HG03039 (cell line): ENCODE measurements around the gene MAP3K10.
"Not testable (repeated sequence)": the region's sequence is repeated elsewhere in the genome, so short reads cannot be mapped to it uniquely, and the experiment has no call there.

Source experiments
- ATAC-seq: cut with Tn5 transposase; IDR thresholded peaks from one replicate; pipeline ENCODE4 v1.9.1; 2021; ENCODE audit warnings: mild to moderate bottlenecking, moderate library complexity; ENCODE audit not compliant: unreplicated experiment

MAP3K10 gene

DNA sequence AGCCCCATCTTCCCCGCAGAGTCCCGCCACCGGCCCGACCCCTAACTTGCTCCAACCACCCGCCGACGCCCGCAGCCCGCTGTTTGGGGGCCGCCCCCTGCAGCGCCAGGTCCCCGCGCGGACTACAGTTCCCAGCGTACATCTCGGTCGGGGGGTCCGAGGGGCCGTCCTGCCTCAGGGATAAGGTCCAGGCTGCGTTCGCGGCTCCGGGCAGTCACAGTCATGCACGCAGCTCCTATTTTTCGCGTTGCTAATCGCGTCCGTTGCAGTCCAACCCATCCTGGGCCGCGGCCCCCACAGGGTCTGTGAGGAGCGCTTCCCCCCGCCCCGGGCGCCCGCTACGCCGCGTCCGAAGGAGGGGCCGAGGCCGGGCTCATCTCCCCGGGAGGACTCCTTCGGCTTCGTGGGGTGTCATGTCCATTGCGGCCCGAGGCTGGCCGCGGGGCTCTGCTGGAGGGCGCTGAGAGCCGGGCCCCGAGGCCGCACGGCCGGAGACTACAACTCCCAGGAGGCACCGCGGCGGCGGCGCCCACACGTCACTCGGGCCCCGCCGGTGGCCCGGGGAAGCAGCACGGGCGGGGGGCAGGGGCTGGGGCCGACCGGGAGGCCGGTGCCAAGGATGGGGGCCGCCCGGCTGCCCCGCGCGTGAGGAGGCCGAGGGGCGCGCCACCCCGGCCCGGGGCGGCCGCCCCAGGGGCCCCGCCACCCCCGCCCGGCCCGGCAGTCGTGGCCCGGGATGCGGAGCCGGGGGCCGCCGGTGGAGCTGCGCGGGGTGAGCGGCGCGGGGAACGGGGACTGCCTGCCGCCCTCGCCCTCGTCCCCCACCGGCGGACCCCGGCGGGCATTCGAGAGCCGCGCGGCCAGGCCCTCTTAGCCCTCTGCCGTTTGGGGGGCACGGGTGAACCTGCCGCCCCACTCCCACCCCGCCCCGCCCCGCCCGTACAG lies at the start of gene MAP3K10:
TSS of gene MAP3K10 (plus strand) at position 536 of the 945 bp plus-strand sequence. CDS start 606 bp downstream, outside the sequence.
- peak; percentile 66 for ATAC-seq

DNA sequence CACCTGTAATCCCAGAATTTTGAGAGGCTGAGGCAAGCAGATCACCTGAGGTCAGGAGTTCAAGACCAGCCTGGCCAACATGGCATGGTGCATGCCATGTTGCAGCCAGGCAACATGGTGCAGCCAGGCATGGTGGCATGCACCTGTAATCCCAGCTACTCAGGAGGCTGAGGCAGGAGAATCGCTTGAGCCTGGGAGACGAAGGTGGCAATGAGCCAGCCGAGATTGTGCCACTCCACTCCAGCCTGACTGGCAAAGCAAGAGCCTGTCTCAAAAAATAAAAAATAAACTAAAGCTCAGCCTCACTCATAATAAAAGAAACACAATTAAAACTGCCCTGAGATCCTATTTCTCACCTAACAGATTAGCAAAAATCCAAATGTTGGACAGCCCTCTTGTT lies 49.7 kb upstream of the MAP3K10 start:
- ATAC-seq, result no peak

DNA sequence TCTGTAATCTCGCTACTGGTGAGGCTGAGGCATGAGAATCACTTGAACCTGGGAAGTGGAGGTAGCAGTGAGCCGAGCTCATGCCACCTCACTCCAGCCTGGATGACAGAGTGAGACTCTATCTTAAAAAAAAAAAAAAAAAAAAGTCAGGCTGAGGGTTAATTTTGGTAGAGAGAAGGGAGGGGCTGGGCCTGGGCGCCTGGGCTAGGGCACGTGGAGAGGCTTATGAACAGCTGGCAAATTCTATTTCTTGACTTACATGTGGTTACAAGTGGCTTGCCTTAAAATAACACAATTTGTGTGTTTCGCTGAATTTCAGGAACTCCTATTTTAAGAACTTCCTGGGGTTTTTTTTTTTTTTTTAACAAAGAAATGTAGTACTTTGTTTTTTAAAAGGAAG lies 47.6 kb upstream of the MAP3K10 start:
- ATAC-seq, result no peak

DNA sequence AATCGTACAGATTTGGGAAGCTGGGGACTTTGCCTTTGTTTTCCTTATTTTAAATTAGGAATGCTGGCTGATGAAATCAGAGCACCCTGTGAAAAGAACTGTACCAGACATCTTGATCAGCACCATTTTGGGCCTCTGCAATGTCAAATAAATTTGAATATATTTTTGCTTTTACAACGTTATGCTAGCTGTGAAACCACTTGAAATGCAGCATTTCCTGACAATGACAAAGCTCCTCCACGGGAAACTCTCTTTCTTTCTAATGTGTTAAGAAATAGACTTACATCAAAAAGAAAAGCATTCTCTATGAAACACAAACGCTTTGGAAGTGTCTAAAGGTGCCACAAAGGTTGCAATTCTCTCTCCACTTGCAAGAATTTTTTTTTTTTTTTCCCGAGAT lies 47.1 kb upstream of the MAP3K10 start:
- ATAC-seq, result no peak

DNA sequence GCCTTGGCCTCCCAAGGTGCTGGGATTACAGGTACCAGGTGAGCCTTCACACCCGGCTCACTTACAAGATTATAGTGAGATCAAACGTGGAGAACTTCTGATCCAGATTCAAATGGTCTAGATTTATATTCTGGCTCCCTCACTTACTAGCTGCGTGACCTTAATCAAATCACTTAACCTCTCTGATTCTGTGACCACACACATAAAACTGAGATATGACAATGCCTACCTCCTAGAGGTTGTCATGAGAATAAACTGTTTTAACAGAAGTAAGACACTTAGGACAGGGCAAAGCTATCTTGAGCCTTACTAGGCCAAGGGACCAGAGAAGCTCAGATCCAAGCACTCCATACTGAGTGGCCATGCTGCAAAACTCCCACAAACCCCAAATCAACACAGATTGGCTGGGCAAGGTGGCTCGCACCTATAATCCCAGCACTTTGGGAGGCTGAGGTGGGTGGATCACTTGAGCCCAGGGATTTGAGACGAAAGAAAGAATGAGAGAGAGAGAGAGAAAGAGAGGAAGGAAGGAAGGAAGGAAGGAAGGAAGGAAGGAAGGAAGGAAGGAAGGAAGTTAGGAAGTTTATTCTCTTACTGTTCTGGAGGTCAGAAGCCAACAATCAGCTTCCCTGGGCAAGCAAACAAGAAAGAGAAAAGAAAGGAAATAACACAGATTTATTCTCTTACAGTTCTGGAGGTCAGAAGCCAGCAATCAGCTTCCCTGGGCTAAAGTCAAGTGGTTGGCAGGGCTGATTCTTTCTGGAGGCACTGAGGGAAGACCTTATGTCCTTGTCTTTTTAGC lies 46.1 kb upstream of the MAP3K10 start:
- ATAC-seq, result no peak

DNA sequence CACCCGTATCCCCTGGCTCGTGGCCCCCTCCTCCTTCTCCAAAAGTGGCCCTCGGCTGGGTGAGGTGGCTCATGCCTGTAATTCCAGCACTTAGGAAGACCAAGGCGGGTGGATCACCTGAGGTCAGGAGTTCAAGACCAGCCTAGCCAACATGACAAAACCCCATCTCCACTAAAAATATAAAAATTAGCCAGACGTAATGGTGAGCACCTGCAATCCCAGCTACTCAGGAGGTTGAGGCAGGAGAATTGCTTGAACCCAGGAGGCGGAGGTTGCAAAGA lies 45.5 kb upstream of the MAP3K10 start:
- not testable (repeated sequence) for ATAC-seq

DNA sequence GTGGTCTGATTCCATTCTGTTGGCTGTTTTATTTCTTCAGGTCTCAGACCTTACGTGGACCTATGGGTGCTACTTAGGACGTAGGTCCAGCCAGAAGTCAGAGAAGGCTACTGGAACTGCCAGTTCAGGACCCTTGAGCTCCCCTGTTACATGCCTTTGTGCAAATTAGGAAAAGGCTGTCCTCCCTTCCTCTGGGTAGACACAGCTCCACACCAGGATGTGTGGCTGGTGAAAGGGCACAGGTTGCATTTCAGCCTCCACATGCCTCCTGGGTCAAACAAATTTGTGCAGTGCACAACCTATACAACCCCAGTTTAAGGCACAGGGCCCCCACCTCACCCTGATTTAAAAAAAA lies 43.9 kb upstream of the MAP3K10 start:
- ATAC-seq, result no peak

DNA sequence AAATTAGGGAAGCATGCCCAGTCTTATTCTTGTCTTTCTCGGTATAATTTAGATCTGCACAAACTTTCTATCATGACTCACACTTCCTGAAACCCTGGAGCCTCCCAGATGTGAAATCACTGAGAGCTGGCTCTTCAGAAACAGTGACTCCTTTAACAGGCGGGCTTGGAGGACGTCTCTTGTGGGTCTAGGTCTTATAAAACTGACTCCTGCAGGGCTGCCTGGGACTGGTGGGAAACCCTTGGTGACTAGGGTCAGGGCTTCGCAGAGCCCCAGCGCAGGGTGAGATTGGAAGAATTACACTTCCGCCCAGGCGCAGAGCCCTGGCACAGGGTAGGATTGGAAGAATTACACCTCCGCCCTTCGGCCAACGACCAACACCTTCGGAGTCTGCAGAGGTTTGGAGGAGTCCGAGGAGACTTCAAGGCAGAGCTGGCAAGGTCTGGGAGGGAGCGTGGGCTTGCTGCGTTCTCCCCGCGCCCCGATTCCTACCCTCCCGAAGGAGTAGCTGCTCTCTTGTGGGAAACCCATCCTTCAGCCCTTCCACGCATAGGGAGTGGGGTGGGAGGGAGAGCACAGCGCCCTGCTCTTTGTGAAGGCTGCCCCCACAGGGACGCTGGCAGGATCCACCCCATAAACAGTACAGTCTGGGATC lies 43.4 kb upstream of the MAP3K10 start:
- ATAC-seq, result no peak

DNA sequence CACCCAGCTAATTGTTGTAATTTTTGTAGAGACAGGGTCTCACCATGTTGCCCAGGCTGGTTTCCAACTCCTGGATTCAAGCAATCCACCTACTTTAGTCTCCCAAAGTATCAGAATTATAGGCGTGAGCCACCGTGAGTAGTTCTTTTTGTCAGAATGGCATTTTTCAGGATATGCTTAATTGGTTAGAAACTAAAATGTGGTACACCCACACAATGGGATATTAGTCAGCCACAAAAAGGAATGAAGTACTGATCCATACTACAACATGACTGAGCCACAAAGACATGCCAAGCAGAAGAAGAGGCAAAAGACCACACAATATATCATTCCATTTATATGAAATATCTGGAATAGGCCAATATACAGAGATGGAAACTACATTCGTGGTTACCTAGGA lies 41.7 kb upstream of the MAP3K10 start:
- no peak for ATAC-seq

DNA sequence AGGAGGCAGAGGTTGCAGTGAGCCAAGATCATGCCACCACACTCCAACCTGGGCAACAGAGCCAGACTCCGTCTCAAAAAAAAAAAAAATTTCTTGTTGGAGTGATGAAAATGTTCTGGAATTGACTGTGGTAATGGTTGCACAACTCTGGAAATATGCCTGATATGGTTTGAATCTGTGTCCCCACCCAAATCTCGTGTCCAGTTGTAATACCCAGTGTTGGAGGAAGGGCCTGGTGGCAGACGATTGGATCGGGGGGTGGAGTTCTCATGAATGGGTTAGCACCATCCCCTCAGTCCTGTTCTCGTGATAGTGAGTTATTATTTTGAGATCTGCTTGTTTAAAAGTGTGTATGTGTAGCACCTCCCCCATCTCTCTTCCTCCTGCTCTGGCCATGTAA lies 41.1 kb upstream of the MAP3K10 start:
- ATAC-seq, result no peak

DNA sequence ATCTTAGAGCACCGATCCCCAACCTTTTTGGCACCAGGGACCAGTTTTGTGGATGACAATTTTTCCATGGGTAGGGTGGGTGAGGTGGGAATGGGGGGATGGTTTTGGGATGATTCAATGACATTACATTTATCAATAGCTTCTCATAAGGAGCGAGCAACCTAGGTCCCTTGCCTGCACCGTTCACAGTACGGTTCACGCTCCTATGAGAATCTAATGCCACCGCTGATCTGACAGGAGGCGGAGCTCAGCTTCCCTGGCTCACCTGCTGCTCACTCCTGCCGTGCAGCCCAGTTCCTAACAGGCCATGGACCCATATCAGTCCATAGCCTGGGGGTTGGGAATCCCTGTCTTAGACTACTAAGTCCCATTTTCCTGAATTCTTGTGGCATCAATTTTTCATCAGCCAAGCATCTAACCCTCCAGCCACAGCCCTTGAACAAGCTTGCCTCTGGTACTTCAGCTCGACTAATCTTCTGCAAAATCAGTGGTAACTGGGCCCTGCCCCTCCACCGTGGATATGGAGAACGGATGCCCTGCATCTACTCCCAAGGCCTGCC lies 37.0 kb upstream of the MAP3K10 start:
- ATAC-seq, result no peak

DNA sequence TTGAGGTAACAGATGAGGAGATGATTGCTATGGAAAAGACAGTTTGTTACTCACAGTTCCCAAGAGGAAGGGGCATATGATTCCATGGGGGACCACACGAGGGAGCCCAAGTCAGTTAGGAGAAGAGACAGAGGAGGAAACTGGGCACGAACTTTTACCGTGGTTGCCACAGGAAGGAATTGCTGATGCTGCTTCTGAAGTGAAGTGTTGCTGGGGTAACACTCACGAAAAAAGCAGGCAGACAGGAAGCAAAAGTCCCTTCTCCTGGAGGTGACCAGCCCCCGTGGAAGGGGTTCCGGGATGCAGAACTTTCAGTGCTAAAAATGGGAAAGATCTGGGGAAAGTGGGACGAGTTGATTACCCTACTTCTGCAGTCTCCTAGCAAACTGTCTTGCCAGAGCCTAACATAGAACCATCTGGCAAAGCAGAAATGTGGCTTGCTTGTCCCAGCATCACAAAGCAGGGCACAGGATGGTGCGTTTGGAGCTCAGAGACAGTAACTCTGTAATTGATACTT lies 35.4 kb upstream of the MAP3K10 start:
- ATAC-seq, result no peak

DNA sequence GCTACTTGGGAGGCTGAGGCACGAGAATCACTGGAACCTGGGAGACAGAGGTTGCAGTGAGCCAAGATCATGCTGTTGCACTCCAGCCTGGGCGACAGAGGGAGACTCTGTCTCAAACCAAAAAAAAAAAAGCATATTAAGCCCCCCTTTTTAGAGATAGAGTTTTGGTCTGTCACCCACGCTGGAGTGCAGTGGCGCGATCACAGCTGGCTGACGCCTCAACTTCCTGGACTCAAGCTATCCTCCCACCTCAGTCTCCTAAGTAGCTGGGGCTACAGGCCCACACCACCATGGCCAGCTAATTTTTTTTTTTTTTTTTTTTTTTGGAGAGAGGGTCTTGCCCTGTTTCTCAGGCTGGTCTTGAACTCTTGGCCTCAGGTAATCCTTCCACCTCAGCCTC lies 34.2 kb upstream of the MAP3K10 start:
- no peak for ATAC-seq

DNA sequence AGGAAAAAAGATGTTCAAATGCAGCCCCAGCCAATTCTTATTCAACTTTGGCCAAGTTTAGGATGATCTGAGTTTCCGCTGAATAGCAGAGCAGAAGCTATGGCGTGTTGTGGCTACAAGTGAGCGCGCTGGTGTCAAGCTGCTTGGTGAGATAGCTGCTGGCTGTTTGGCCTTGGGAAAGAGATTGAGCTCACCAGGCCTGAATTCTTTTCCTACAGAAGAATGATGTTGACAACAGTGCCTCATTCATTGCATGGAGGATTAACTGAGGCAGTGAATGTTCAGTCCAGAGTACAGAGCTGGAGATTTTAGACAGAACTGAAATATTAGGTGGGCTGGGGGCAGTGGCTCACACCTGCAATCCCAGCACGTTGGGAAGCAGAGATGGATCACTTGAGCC lies 31.5 kb upstream of the MAP3K10 start:
- ATAC-seq, result no peak

DNA sequence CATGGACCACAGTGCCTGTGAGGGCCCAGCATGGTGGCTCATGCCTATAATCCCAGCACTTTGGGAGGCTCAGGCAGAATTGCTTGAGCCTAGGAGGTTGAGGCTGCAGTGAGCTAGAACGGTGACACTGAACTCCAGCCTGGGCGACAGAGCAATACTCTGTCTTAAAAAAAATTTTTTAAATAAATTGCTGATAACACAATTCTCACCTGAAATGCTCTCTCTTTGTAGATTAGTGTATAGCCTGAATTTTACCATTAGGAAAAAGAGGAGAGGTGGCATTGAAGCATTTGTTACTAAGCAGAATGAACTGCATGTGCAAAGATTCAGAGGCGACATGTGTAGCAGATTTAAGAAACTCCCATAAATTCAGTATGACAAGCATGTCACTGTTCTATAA lies 29.1 kb upstream of the MAP3K10 start:
- ATAC-seq, result no peak

DNA sequence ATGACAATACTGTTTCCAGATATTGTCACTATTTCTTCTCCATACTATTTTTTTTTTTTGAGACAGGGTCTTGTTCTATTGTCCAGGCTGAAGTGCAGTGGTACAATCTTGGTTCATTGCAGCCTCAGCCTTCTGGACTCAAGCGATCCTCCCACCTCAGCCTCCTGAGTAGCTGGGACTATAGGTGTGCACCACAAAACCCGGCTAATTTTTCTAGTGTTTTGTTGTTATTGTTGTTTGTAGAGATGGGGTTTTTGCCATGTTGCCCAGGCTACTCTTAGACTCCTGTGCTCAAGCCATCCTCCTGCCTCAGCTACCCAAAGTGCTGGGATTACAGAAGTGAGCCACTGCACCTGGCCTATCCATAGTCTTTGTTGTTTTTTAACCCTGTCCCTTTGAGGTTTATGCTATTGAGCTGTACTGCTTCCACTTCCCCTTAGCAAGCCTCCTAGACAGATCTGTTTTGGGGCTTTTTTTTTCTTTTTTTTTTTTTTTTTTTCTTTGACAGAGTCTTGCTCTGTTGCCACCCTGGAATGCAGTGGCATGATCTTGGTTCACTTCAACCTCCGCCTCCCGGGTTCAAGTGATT lies 27.6 kb upstream of the MAP3K10 start:
- no peak for ATAC-seq

DNA sequence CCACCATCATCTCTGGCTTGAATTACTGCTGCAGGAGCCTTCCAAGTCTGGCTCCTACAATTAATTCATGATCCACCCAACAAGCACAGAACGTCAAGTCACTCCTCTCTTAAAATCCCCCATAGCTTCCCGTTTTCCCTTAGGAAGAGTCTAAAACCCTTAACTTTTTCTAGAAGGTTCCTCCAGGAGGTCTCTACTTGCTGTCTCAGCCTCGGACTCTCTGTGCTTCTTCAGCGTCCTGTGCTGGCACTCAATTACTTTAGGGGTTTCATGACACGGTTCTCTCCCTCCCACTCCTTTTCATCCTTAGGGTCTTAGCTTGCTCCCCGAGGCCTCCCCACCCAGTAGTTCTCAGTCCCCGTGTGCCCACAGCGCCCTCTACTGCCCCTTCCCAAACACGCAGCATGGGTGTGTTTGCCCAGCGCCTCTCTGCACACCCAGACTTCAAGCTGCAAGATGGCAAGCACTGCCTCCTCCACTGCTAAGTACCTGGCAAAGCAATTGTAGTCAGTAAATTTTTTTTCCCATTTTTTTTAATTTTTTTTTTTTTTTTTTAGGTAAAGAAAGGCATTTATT lies 25.8 kb upstream of the MAP3K10 start:
- no peak for ATAC-seq

DNA sequence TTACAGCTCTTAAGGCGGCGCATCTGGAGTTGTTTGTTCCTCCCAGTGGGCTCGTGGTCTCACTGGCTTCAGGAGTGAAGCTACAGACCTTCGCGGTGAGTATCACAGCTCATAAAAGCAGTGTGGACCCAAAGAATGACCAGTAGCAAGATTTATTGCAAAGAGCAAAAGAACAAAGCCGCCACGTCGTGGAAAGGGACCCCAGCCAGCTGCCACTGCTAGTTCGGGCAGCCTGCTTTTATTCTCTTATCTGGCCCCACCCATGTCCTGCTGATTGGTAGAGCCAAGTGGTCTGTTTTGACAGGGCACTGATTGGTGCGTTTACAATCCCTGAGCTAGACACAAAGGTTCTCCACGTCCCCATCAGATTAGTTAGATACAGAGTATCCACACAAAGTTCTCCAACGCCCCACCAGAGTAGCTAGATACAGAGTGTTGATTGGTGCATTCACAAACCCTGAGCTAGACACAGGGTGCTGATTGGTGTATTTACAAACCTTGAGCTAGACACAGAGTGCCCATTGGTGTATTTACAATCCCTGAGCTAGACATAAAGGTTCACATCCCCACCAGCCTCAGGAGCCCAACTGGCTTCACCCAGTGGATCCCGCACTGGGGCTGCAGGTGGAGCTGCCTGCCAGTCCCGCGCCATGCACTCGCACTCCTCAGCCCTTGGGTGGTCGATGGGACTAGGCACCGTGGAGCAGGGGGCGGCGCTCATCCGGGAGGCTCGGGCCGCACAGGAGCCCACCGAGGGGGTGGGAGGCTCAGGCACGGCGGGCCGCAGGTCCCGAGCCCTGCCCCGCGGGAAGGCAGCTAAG lies 21.5 kb upstream of the MAP3K10 start:
- not testable (repeated sequence) for ATAC-seq

DNA sequence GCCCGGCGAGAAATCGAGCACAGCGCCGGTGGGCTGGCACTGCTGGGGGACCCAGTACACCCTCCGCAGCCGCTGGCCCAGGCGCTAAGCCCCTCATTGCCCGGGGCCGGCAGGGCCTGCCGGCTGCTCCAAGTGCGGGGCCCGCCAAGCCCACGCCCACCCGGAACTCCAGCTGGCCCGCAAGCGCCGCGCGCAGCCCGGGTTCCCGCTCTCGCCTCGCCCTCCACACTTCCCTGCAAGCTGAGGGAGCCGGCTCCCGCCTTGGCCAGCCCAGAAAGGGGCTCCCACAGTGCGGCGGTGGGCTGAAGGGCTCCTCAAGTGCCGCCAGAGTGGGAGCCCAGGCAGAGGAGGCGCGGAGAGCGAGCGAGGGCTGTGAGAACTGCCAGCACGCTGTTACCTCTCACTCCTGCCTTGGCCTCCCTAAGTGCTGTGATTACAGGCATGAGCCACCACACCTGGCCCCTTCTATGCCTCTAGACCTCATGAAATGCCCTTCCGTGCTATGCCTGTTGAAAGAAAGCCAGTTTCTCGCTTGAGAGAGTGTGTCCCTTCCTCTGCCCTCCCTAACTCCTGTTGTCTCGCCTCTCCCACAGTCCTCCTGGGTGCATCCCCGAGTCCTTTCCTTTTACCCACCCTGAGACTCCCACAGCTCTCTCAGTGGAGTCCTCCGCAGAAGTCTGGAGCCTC lies 20.8 kb upstream of the MAP3K10 start:
- ATAC-seq, result not testable (repeated sequence)
